ENCODE measurements around the gene CXXC5.

GRCh38 chr5:139667730-139668063 lies 19.5 kb downstream of the CXXC5 start:
- TF ChIP-seq CTCF (IDR thresholded peaks at IDR 0.05) (no peak), POLR2A (IDR thresholded peaks at IDR 0.05) (no peak), EP300 (IDR thresholded peaks at IDR 0.05) (no peak), POLR2AphosphoS5 (IDR thresholded peaks at IDR 0.05) (no peak)
